ENCODE results near the gene AMN. TPM values are rescaled to one million over a fixed set of nuclear protein-coding genes. Genes with fewer than 3 reads are reported as not detected.

Gene AMN
- total RNA-seq, 2 experiments from 2014 or later = 2.6 to 2.8 TPM

- Mint-ChIP-seq H3K9me3 (no peaks in the 10 kb centered on the region), H3K4me1 (ENCODE audit: low read depth) (no peaks in the 10 kb centered on the region), H3K4me3 (no peak overlapping the region), H3K27ac (no peak overlapping the region), H3K27me3 (no peaks in the 10 kb centered on the region), H3K36me3 (ENCODE audit: low read depth) (peaks cover 28% of the 10 kb centered on the region)
- POLR2A ChIA-PET = no interaction called here
- ATAC-seq (ENCODE audit: poor library complexity) = no peak
- Histone ChIP-seq H3K4me3 (ENCODE audit: low read length) (no peak overlapping the region), H3K36me3 (ENCODE audit: insufficient read depth, low read length) (no peaks in the 10 kb centered on the region), H3K27ac (ENCODE audit: low read depth in 1 of 2, low read length in 2 of 2) (no peak overlapping the region), H3K9me3 (ENCODE audit: control insufficient read depth in 1 of 2, insufficient read depth in 1 of 2, low read length in 2 of 2) (no peaks in the 10 kb centered on the region), H3K4me1 (ENCODE audit: insufficient read depth, low read length) (no peaks in the 10 kb centered on the region), H3K27me3 (ENCODE audit: control insufficient read depth in 1 of 2, insufficient read depth in 2 of 2, low read length in 2 of 2) (no peaks in the 10 kb centered on the region)
- CTCF ChIA-PET = no interaction called here
- intact Hi-C loops (cut with DNase I, micrococcal nuclease) = no loop called here
- TF ChIP-seq, protein P1, sequence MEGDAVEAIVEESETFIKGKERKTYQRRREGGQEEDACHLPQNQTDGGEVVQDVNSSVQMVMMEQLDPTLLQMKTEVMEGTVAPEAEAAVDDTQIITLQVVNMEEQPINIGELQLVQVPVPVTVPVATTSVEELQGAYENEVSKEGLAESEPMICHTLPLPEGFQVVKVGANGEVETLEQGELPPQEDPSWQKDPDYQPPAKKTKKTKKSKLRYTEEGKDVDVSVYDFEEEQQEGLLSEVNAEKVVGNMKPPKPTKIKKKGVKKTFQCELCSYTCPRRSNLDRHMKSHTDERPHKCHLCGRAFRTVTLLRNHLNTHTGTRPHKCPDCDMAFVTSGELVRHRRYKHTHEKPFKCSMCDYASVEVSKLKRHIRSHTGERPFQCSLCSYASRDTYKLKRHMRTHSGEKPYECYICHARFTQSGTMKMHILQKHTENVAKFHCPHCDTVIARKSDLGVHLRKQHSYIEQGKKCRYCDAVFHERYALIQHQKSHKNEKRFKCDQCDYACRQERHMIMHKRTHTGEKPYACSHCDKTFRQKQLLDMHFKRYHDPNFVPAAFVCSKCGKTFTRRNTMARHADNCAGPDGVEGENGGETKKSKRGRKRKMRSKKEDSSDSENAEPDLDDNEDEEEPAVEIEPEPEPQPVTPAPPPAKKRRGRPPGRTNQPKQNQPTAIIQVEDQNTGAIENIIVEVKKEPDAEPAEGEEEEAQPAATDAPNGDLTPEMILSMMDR (IDR thresholded peaks at IDR 0.05) = no peak
- DNase-seq = no peak
These were observed 39.7 kb downstream of the AMN start for GRCh38 chr14:102962111-102962627.

- Histone ChIP-seq H3K4me1 (ENCODE audit: insufficient read depth, low read length) (no peaks in the 10 kb centered on the region), H3K9me3 (ENCODE audit: control insufficient read depth in 1 of 2, insufficient read depth in 1 of 2, low read length in 2 of 2) (no peaks in the 10 kb centered on the region), H3K4me3 (ENCODE audit: low read length) (no peak overlapping the region), H3K36me3 (ENCODE audit: insufficient read depth, low read length) (no peaks in the 10 kb centered on the region), H3K27me3 (ENCODE audit: control insufficient read depth in 1 of 2, insufficient read depth in 2 of 2, low read length in 2 of 2) (no peaks in the 10 kb centered on the region), H3K27ac (ENCODE audit: low read depth in 1 of 2, low read length in 2 of 2) (no peak overlapping the region)
- Mint-ChIP-seq H3K27me3 (no peaks in the 10 kb centered on the region), H3K4me1 (ENCODE audit: low read depth) (no peaks in the 10 kb centered on the region), H3K27ac (no peak overlapping the region), H3K4me3 (no peak overlapping the region), H3K36me3 (ENCODE audit: low read depth) (peaks cover 29% of the 10 kb centered on the region), H3K9me3 (no peaks in the 10 kb centered on the region)
- intact Hi-C loops (cut with DNase I, micrococcal nuclease) = no loop called here
- TF ChIP-seq, protein P1 (IDR thresholded peaks at IDR 0.05) = no peak
- DNase-seq = no peak
- ATAC-seq (ENCODE audit: poor library complexity) = no peak
- POLR2A ChIA-PET = no interaction called here
- CTCF ChIA-PET = no interaction called here
These were observed 41.8 kb downstream of the AMN start for GRCh38 chr14:102964152-102964730.

- Histone ChIP-seq H3K27ac (ENCODE audit: low read depth in 1 of 2, low read length in 2 of 2) (no peak overlapping the region), H3K4me1 (ENCODE audit: insufficient read depth, low read length) (no peaks in the 10 kb centered on the region), H3K27me3 (ENCODE audit: control insufficient read depth in 1 of 2, insufficient read depth in 2 of 2, low read length in 2 of 2) (no peaks in the 10 kb centered on the region), H3K36me3 (ENCODE audit: insufficient read depth, low read length) (peaks cover 2% of the 10 kb centered on the region), H3K4me3 (ENCODE audit: low read length) (no peak overlapping the region), H3K9me3 (ENCODE audit: control insufficient read depth in 1 of 2, insufficient read depth in 1 of 2, low read length in 2 of 2) (no peaks in the 10 kb centered on the region)
- ChIA-PET CTCF (no interaction called here), POLR2A (no interaction called here)
- Mint-ChIP-seq H3K36me3 (ENCODE audit: low read depth) (peaks cover 25% of the 10 kb centered on the region), H3K4me3 (no peak overlapping the region), H3K4me1 (ENCODE audit: low read depth) (no peaks in the 10 kb centered on the region), H3K27me3 (no peaks in the 10 kb centered on the region), H3K27ac (no peak overlapping the region), H3K9me3 (no peaks in the 10 kb centered on the region)
- ATAC-seq (ENCODE audit: poor library complexity) (no peak), DNase-seq (no peak)
- TF ChIP-seq, protein P1 (IDR thresholded peaks at IDR 0.05) = no peak
- intact Hi-C loops (cut with DNase I, micrococcal nuclease) = no loop called here
These were observed 42.8 kb downstream of the AMN start for GRCh38 chr14:102965282-102965681.

Measured in CD4-positive, alpha-beta T cell (primary cell).